ENCODE results near the gene IGFL1.
"Not testable (repeated sequence)": the region's sequence is repeated elsewhere in the genome, so short reads cannot be mapped to it uniquely, and the experiment has no call there.

Gene IGFL1

GRCh38 chr19:46191972-46192371, 37.6 kb upstream of the IGFL1 start:
- Histone ChIP-seq H3K27ac (ENCODE audit: low read depth, low read length) (no peak overlapping the region), H3K27me3 (ENCODE audit: control insufficient read depth in 1 of 2, insufficient read depth in 2 of 2, low read length in 2 of 2) (peaks cover 8 to 13% of the 10 kb centered on the region in 2 donors), H3K36me3 (ENCODE audit: control insufficient read depth in 1 of 2, insufficient read depth in 2 of 2, low read length in 2 of 2) (no peaks in the 10 kb centered on the region), H3K4me1 (ENCODE audit: control insufficient read depth in 1 of 2, insufficient read depth in 2 of 2, low read length in 2 of 2) (no peaks in the 10 kb centered on the region), H3K4me3 (ENCODE audit: low read depth in 1 of 2, low read length in 2 of 2) (no peak overlapping the region), H3K9ac (ENCODE audit: low read depth in 1 of 2, low read length in 2 of 2) (no peak overlapping the region), H3K9me3 (ENCODE audit: control insufficient read depth in 1 of 2, low read length in 2 of 2) (no peaks in the 10 kb centered on the region)

GRCh38 chr19:46192626-46192991, 36.9 kb upstream of the IGFL1 start:
- H3K4me3 ChIP-seq (ENCODE audit: low read depth in 1 of 2, low read length in 2 of 2); H3K9me3 ChIP-seq (ENCODE audit: control insufficient read depth in 1 of 2, low read length in 2 of 2); H3K36me3 ChIP-seq (ENCODE audit: control insufficient read depth in 1 of 2, insufficient read depth in 2 of 2, low read length in 2 of 2); H3K27ac ChIP-seq (ENCODE audit: low read depth, low read length); H3K9ac ChIP-seq (ENCODE audit: low read depth in 1 of 2, low read length in 2 of 2); H3K4me1 ChIP-seq (ENCODE audit: control insufficient read depth in 1 of 2, insufficient read depth in 2 of 2, low read length in 2 of 2): not testable (repeated sequence)
- H3K27me3 ChIP-seq (ENCODE audit: control insufficient read depth in 1 of 2, insufficient read depth in 2 of 2, low read length in 2 of 2): peaks cover 8 to 14% of the 10 kb centered on the region in 2 donors

DNA sequence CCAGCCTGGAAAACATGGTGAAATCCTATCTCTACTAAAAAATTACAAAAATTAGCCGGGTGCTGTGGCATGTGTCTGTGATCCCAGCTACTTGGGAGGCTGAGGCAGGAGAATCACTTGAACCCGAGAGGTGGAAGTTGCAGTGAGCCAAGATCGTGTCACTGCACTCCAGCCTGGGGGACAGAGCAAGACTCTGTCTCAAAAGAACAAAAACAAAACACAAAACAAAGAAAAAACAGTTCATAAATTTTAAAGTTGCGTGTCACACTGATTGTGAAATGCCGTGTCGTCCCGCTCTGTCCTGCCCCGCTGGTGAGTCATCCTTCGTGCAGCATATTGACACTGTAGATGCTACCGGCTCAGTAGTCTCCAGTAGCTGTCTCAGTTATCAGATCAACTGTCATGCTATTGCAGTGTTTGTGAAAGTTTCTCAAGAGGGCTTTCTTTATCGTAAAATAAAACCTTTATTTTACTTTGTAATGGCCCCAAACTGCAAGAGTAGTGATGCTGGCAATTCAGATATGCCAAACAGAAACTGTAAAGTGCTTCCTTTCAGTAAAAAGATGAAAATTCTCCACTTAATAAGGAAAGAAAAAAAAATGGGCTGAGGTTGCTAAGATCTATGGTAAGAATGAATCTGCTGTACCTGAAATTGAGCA, 36.4 kb upstream of the IGFL1 start:
- peaks cover 5 to 13% of the 10 kb centered on the region in 2 donors for H3K27me3 ChIP-seq (ENCODE audit: control insufficient read depth in 1 of 2, insufficient read depth in 2 of 2, low read length in 2 of 2)
- no peak overlapping the region for H3K4me3 ChIP-seq (ENCODE audit: low read depth in 1 of 2, low read length in 2 of 2)
- no peak overlapping the region for H3K27ac ChIP-seq (ENCODE audit: low read depth, low read length)
- H3K9me3 ChIP-seq (ENCODE audit: control insufficient read depth in 1 of 2, low read length in 2 of 2): no peaks in the 10 kb centered on the region
- no peaks in the 10 kb centered on the region for H3K4me1 ChIP-seq (ENCODE audit: control insufficient read depth in 1 of 2, insufficient read depth in 2 of 2, low read length in 2 of 2)
- H3K36me3 ChIP-seq (ENCODE audit: control insufficient read depth in 1 of 2, insufficient read depth in 2 of 2, low read length in 2 of 2): no peaks in the 10 kb centered on the region
- H3K9ac ChIP-seq (ENCODE audit: low read depth in 1 of 2, low read length in 2 of 2): no peak overlapping the region

- no peaks in the 10 kb centered on the region for H3K9me3 ChIP-seq (ENCODE audit: control insufficient read depth in 1 of 2, low read length in 2 of 2)
- H3K9ac ChIP-seq (ENCODE audit: low read depth in 1 of 2, low read length in 2 of 2): no peak overlapping the region
- no peaks in the 10 kb centered on the region for H3K4me1 ChIP-seq (ENCODE audit: control insufficient read depth in 1 of 2, insufficient read depth in 2 of 2, low read length in 2 of 2)
- no peak overlapping the region for H3K4me3 ChIP-seq (ENCODE audit: low read depth in 1 of 2, low read length in 2 of 2)
- no peak overlapping the region for H3K27ac ChIP-seq (ENCODE audit: low read depth, low read length)
- H3K27me3 ChIP-seq (ENCODE audit: control insufficient read depth in 1 of 2, insufficient read depth in 2 of 2, low read length in 2 of 2): peaks cover 0 to 7% of the 10 kb centered on the region in 2 donors
- H3K36me3 ChIP-seq (ENCODE audit: control insufficient read depth in 1 of 2, insufficient read depth in 2 of 2, low read length in 2 of 2): no peaks in the 10 kb centered on the region
Measured at GRCh38 chr19:46193678-46194077, 35.9 kb upstream of the IGFL1 start.

DNA sequence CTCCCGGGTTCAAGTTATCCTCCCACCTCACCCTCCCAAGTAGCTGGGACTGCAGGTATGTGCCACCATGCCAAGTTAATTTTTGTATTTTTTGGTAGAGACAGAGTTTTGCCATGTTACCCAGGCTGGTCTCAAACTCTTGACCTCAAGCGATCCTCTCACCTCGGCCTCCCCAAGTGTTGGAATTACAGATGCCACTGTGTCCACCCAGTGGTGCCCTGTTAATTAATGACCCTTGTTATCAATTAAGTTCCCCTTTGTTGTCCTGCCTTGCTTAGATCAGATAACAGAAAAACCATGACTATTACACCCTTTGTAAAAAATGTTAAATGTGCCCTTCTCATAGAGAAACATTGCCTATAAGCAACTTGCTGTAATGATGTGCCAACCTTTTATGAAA, 34.4 kb upstream of the IGFL1 start:
- no peak overlapping the region for H3K9ac ChIP-seq (ENCODE audit: low read depth in 1 of 2, low read length in 2 of 2)
- no peaks in the 10 kb centered on the region for H3K4me1 ChIP-seq (ENCODE audit: control insufficient read depth in 1 of 2, insufficient read depth in 2 of 2, low read length in 2 of 2)
- no peaks in the 10 kb centered on the region for H3K36me3 ChIP-seq (ENCODE audit: control insufficient read depth in 1 of 2, insufficient read depth in 2 of 2, low read length in 2 of 2)
- H3K27me3 ChIP-seq (ENCODE audit: control insufficient read depth in 1 of 2, insufficient read depth in 2 of 2, low read length in 2 of 2): peaks cover 0 to 3% of the 10 kb centered on the region in 2 donors
- H3K9me3 ChIP-seq (ENCODE audit: control insufficient read depth in 1 of 2, low read length in 2 of 2): no peaks in the 10 kb centered on the region
- H3K4me3 ChIP-seq (ENCODE audit: low read depth in 1 of 2, low read length in 2 of 2): no peak overlapping the region
- no peak overlapping the region for H3K27ac ChIP-seq (ENCODE audit: low read depth, low read length)

GRCh38 chr19:46195919-46196318, 33.6 kb upstream of the IGFL1 start:
- not testable (repeated sequence) for H3K36me3 ChIP-seq (ENCODE audit: control insufficient read depth in 1 of 2, insufficient read depth in 2 of 2, low read length in 2 of 2); H3K4me3 ChIP-seq (ENCODE audit: low read depth in 1 of 2, low read length in 2 of 2); H3K4me1 ChIP-seq (ENCODE audit: control insufficient read depth in 1 of 2, insufficient read depth in 2 of 2, low read length in 2 of 2); H3K9ac ChIP-seq (ENCODE audit: low read depth in 1 of 2, low read length in 2 of 2); H3K9me3 ChIP-seq (ENCODE audit: control insufficient read depth in 1 of 2, low read length in 2 of 2); H3K27ac ChIP-seq (ENCODE audit: low read depth, low read length); H3K27me3 ChIP-seq (ENCODE audit: control insufficient read depth in 1 of 2, insufficient read depth in 2 of 2, low read length in 2 of 2)

- no peak overlapping the region for H3K4me3 ChIP-seq (ENCODE audit: low read depth in 1 of 2, low read length in 2 of 2)
- no peak overlapping the region for H3K27ac ChIP-seq (ENCODE audit: low read depth, low read length)
- no peaks in the 10 kb centered on the region for H3K9me3 ChIP-seq (ENCODE audit: control insufficient read depth in 1 of 2, low read length in 2 of 2)
- H3K36me3 ChIP-seq (ENCODE audit: control insufficient read depth in 1 of 2, insufficient read depth in 2 of 2, low read length in 2 of 2): no peaks in the 10 kb centered on the region
- peaks cover 3% of the 10 kb centered on the region in 2 donors for H3K27me3 ChIP-seq (ENCODE audit: control insufficient read depth in 1 of 2, insufficient read depth in 2 of 2, low read length in 2 of 2)
- no peak overlapping the region for H3K9ac ChIP-seq (ENCODE audit: low read depth in 1 of 2, low read length in 2 of 2)
- H3K4me1 ChIP-seq (ENCODE audit: control insufficient read depth in 1 of 2, insufficient read depth in 2 of 2, low read length in 2 of 2): no peaks in the 10 kb centered on the region
Measured at GRCh38 chr19:46196410-46197124, 33.0 kb upstream of the IGFL1 start.

- no peaks in the 10 kb centered on the region for H3K36me3 ChIP-seq (ENCODE audit: control insufficient read depth in 1 of 2, insufficient read depth in 2 of 2, low read length in 2 of 2)
- H3K4me3 ChIP-seq (ENCODE audit: low read depth in 1 of 2, low read length in 2 of 2): no peak overlapping the region
- no peak overlapping the region for H3K9ac ChIP-seq (ENCODE audit: low read depth in 1 of 2, low read length in 2 of 2)
- H3K4me1 ChIP-seq (ENCODE audit: control insufficient read depth in 1 of 2, insufficient read depth in 2 of 2, low read length in 2 of 2): no peaks in the 10 kb centered on the region
- no peaks in the 10 kb centered on the region for H3K9me3 ChIP-seq (ENCODE audit: control insufficient read depth in 1 of 2, low read length in 2 of 2)
- H3K27me3 ChIP-seq (ENCODE audit: control insufficient read depth in 1 of 2, insufficient read depth in 2 of 2, low read length in 2 of 2): peaks cover 3% of the 10 kb centered on the region in 2 donors
- no peak overlapping the region for H3K27ac ChIP-seq (ENCODE audit: low read depth, low read length)
Measured at GRCh38 chr19:46197314-46198070, 32.0 kb upstream of the IGFL1 start.

DNA sequence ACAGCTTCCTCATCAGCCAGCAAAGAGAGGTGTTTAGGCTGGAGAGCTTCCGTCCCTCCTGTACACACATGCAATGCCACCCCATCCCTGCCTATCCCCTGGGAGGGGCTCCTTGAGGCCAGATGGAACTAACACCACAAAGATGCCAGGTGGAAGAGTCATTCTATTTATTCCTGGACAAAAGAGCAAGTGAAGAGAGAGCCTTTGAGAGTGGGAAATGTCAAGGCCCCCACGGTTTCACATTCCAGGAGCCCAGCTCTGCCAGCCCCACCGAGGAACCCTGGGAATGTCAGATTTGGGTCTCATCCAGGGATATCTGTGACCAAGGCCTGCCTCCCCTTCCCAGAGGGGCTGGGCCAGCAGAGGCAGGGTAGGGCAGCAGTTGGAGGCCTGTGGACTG, 30.8 kb upstream of the IGFL1 start:
- Histone ChIP-seq H3K27me3 (ENCODE audit: control insufficient read depth in 1 of 2, insufficient read depth in 2 of 2, low read length in 2 of 2) (peaks cover 3% of the 10 kb centered on the region in 2 donors), H3K9me3 (ENCODE audit: control insufficient read depth in 1 of 2, low read length in 2 of 2) (no peaks in the 10 kb centered on the region), H3K4me1 (ENCODE audit: control insufficient read depth in 1 of 2, insufficient read depth in 2 of 2, low read length in 2 of 2) (no peaks in the 10 kb centered on the region), H3K36me3 (ENCODE audit: control insufficient read depth in 1 of 2, insufficient read depth in 2 of 2, low read length in 2 of 2) (no peaks in the 10 kb centered on the region), H3K9ac (ENCODE audit: low read depth in 1 of 2, low read length in 2 of 2) (no peak overlapping the region), H3K27ac (ENCODE audit: low read depth, low read length) (no peak overlapping the region), H3K4me3 (ENCODE audit: low read depth in 1 of 2, low read length in 2 of 2) (no peak overlapping the region)
